NCI-H2227 (cell line): ENCODE results near the gene TPCN2.
"Not testable (repeated sequence)": the region's sequence is repeated elsewhere in the genome, so short reads cannot be mapped to it uniquely, and the experiment has no call there.

Experiments used
- DNase-seq: peaks from one replicate; lab custom pipeline; 2025; ENCODE audit not compliant: unreplicated experiment; lab: John Stamatoyannopoulos, UW

The TPCN2 gene

DNA sequence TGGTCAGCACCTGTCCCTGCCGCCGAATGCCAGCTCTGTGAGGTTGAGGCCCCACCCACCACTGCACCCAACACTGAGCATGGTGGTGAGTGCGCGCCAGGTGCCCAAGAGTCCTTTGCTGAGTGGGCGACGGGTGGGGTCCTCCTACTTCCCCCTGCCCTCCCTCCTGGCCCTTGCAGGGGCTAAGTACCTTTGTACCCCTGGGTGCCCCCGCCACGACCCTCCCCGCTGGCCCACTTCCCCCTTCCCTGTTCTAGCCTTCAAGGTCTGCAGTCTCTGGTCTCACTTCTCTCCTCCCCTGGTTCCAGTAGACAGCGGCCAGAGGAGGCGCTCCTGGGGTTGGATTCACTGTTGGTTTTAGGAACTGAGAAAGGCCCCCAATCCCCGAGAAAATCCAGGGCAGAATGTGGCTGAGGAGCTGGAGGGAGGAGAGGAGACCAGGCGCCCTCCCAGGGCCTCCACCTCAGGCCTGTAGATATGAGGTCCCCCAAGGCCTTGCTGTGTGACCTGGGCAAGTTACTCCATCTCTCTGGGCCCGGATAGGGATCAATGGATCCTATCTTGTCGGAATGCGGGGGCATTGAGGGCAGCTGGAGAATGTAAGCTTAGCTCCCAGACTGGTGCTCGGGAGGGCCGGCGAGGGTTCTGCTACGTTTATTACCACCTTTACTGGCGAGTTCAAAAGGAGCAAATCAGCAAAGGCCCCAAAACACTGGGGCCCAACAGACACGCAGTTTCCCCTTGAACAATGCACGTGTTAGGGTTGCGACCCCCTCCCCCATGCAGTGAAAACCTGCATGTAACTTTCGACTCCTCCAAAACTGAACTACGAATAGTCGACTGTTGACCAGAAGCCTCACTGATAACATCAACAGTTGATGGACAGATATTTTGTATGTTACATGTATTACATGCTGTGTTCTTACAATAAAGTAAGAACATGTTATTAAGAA lies 75.1 kb downstream of the TPCN2 start:
- no peak for DNase-seq

- DNase-seq, result no peak
These were observed 77.1 kb downstream of the TPCN2 start for GRCh38 chr11:69125861-69126260.

DNA sequence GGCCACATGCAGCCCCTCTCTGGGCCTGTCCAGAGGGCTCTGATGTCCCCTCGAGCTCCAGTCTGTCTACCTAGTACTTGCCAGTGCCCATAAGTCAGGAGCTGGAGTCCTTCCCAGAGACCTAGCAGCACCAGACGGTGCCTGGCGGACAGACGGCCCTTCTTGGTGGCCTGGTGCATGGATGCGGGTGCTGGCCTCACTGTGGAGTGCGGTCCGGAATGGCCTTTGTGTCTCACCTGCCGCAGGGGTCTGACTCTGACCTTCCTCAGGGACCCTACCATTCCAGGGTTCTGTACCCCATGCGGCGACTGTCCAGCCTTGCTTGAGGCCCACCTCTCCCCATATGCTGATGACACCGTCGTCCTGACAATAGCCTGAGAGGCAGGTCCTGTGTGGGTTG lies 77.6 kb downstream of the TPCN2 start:
- no peak for DNase-seq

DNA sequence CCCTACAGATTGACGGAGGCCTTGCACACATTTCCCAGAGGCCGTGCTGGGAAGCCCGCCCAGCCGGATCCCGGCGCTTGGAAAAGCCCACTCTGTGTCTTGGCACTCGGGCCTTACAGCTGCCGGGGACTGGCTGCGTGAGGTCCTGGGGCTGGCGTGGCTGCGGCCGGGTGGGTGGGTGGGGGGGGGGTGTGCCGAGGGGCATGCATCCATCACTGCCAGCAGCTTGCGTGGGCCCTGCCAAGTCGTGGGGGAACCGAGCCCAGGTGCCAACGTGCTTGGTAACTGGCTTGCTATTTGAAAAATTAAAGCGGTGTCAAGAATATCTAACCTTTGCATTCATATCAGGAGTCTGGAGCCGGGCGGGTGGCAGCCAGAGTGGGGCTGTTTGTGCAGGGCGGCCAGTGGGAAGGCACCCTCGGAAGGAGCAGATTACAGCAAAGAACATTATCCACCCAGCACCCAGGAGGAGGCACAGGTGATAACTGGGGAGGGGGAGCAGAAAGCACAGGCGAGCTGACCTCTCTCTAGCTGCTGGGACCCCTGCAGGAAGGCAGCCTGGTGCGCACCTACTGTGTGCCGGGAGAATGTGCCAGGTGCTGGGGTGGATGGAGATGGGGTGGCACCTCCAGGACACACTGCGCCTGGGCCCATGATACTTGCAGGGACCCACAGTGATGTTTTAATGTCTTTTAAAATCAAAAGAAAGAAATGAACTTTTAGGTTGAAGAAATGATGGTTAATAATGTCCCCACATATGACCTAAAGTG lies 78.5 kb downstream of the TPCN2 start:
- no peak for DNase-seq

DNA sequence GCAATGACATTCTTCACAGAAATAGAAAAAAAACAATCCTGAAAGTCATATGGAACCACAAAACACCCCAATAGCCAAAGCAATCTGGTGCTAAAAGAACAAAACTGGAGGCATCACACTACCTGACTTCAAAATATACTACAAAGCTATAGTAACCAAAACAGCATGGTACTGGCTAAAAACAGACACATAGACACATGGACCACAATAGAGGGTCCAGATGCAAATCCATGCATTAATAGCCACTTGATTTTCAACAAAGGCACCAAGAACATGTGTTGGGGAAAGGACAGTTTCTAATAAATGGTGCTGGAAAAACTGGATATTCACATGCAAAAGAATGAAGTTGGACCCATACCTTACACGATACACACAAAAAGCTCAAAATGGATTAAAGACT lies 79.2 kb downstream of the TPCN2 start:
- no peak for DNase-seq

- DNase-seq, result no peak
These were observed 80.3 kb downstream of the TPCN2 start for GRCh38 chr11:69129053-69129452.

DNA sequence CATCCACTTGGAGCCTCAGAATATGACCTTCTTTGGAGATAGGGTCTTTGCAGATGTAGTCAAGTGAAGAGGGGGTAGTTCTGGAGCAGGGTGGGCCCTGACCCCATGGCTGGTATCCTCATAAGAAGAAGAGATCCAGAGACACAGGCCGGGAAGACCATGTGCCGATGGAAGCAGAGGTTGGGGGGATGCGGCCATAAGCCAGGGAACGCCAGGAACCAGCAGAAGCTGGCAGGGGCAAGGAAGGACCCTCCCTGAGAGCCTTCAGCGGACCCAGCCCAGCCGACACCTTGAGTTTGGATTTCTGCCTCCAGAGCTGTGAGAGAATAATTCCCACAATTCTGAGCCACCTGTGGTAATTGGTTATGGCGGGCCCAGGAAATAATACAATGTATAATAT lies 80.9 kb downstream of the TPCN2 start:
- DNase-seq, result no peak

DNA sequence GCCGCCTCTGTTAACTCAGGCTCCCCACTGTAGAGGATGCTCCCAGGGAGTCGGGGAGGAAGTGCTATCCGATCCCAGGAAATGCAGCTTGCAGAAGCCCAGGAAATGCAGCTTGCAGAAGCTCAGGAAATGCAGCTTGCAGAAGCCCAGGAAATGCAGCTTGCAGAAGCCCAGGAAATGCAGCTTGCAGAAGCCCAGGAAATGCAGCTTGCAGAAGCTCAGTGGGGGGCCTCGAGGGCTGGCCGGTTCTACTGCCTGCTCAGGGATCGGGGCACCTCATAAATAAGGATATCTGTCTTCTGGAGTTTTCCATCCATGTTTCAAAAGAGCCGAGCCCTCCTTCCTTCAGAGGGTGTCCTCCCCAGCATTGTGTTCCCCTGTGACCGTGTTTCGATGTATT lies 81.9 kb downstream of the TPCN2 start:
- DNase-seq, result no peak

GRCh38 chr11:69131121-69131566 lies 82.4 kb downstream of the TPCN2 start:
- DNase-seq, result no peak

- DNase-seq, result peak; percentile 45
These were observed 83.0 kb downstream of the TPCN2 start for GRCh38 chr11:69131644-69132300.

DNA sequence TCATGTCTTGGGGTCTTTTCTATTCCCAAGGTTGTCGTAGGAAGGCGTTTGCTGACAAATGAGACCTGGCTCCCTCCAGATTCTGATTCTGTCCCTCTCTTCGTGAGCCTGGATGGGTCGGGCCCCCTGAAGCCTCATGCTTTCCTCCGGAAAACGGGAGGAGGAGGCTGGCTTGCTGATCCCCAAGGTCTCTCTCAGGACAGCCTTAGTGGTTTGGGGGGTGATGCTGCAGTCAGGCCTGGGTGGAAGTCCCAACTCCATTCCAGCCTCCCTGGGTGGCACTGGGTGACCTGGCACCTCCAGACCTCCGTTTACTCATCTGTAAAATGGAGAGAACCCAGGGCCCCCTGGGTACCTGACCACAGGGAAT lies 83.6 kb downstream of the TPCN2 start:
- DNase-seq, result no peak

- DNase-seq, result no peak
These were observed 84.5 kb downstream of the TPCN2 start for GRCh38 chr11:69133251-69133650.

DNA sequence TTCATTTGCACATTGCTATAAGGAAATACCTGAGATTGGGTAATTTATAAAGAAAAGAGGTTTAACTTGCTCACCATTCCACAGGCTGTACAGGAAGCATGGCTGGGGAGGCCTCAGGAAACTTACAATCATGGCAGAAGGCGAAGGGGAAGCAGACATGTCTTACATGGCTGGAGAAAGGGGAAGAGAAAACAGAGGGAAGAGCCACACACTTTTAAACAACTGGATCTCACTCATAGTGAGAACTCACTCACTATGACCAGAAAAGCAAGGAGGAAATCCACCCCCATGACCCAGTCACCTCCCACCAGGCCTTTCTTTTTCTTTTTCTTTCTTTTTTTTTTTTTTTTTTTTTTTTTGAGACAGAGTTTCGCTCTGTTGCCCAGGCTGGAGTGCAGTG lies 85.5 kb downstream of the TPCN2 start:
- DNase-seq, result not testable (repeated sequence)

GRCh38 chr11:69134957-69135356 lies 86.2 kb downstream of the TPCN2 start:
- DNase-seq, result no peak

GRCh38 chr11:69135420-69136363 lies 87.0 kb downstream of the TPCN2 start:
- no peak for DNase-seq

GRCh38 chr11:69136471-69136870 lies 87.7 kb downstream of the TPCN2 start:
- no peak for DNase-seq

GRCh38 chr11:69137151-69137844 lies 88.6 kb downstream of the TPCN2 start:
- no peak for DNase-seq

- no peak for DNase-seq
These were observed 89.5 kb downstream of the TPCN2 start for GRCh38 chr11:69138265-69138664.

DNA sequence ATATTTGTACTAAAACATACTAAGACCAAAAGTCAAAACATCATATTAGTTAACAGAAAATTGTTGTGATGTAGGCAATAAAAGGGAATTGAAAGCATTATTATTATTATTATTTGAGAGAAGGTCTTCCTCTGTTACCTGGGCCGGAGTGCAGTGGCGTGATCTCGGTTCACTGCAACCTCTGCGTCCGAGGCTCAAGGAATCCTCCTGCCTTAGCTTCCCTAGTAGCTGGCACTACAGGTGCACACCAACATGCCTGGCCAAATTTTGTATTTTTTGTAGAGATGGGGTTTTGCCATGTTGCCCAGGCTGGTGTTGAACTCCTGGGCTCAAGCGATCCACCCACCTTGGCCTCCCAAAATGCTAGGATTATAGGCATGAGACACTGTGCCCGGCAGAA lies 91.4 kb downstream of the TPCN2 start:
- DNase-seq, result not testable (repeated sequence)

DNA sequence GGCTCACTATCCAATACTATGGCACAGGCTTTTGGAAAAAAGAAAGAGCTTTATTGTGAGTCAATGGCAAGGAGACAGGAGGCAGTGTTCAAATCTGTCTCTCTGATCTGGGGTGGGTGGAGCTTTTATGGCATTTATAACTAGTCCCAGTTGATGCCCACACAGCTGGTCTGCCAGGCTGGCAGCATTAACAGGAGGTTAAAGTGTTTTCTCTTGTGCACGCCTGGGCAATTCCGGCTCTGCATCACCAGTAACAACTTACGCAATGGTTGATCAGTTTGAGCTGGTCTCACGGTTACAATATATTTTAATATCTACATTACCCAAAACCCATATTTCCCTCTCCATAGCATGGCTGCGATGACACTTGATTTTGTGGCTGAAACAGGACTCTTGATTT lies 91.9 kb downstream of the TPCN2 start:
- no peak for DNase-seq
